GM23248 (cell line): ENCODE results near the gene TSPAN9.

Experiments
- EZH2 ChIP-seq: fragments of 200-600 bp; sonication (generic); IDR thresholded peaks from 2 replicates; pipeline ENCODE4 v1.6.1; 2018; ENCODE audit warnings: antibody characterized with exemption, mild to moderate bottlenecking; ENCODE audit not compliant: insufficient read depth, poor library complexity, severe bottlenecking
- EZH2phosphoT487 ChIP-seq: fragments of 200-600 bp; sonication (generic); IDR thresholded peaks from 2 replicates; pipeline ENCODE4 v1.6.1; 2018; ENCODE audit warnings: antibody characterized with exemption, moderate library complexity, mild to moderate bottlenecking, low read depth; ENCODE audit not compliant: insufficient read depth

- TF ChIP-seq EZH2 (no peak), EZH2phosphoT487 (no peak)
Measured at GRCh38 chr12:3236345-3237187, 159.4 kb downstream of the TSPAN9 start.
